ENCODE results near the gene MAB21L4.

Gene MAB21L4

DNA sequence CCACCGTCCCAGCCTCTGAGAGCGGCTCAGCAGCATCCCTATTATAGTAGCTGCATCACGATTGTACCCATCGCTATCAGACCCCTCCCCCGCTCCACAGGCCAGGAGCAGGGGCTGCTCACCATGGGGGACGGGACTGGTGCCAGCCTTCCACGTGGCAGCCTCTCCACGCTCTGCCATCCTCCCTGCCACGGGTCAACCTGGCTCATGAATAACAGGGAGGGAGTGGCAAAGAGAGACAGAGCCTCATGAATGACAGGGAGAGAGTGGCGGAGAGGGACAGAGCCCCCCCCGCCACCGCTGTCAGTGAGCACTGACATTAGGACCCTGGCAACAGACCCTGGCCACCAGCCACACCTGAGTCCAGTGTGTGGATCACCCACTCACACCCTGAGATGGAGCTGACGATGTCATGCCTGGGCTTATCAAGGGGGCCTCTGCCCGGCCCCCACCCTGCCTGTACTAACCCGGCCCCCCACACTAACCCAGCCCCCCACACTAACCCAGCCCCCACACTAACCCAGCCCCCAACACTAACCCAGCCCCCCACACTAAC lies 27.1 kb upstream of the MAB21L4 start:
- no peak for DNase-seq

DNA sequence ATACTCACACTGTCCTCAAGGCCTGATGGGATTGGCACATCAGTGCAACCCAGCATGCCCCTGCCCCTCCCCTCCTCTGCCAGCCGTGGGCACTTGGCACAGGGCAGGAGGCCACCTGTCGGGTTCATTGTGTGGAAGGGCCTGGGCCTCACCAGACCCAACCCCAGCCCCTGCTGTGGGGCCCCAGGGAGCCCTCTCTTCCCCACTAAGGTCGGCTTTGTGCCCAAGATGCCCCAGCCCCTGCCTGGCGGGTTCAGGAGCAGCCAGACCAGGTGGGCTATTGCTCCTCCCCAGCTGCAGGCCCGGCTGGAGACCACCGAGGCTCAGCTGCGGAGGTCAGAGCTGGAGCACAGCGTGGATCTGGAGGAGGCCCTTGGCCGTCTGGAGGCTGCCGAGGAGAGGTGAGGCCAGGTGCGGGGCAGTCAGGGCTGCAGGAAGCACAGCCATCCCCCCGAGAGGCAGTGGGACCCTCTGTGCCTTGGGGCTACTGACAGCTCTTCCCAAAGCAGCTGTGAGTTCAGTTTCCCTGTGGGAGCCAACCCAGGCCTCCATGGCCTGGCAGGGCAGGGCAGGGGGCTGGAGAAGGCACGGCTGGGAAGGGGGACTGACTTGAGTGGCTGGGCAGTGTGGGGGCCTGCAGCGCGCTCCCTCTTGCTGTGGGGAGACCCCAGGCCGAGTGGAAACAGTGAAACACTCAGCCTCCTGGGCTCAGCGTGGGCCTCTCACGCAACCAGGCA lies 26.5 kb upstream of the MAB21L4 start:
- DNase-seq = no peak

DNA sequence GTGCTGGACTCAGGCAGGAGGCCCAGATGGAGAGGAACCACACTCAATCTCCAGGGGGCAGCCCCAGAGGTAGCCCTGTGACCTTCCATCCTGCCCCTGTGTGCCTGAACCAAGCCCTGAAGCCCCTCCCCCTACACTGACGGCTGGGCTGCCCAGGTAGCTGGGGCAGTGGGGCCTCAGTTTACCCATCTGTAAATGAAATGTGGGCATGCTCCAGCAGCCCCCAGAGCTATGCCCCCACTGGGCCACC lies 26.0 kb upstream of the MAB21L4 start:
- DNase-seq = no peak

GRCh38 chr2:240921311-240921994 lies 25.5 kb upstream of the MAB21L4 start:
- DNase-seq = no peak

- no peak for DNase-seq
These were observed 24.9 kb upstream of the MAB21L4 start for GRCh38 chr2:240920783-240921231.

GRCh38 chr2:240919786-240920782 lies 24.1 kb upstream of the MAB21L4 start:
- DNase-seq = no peak

DNA sequence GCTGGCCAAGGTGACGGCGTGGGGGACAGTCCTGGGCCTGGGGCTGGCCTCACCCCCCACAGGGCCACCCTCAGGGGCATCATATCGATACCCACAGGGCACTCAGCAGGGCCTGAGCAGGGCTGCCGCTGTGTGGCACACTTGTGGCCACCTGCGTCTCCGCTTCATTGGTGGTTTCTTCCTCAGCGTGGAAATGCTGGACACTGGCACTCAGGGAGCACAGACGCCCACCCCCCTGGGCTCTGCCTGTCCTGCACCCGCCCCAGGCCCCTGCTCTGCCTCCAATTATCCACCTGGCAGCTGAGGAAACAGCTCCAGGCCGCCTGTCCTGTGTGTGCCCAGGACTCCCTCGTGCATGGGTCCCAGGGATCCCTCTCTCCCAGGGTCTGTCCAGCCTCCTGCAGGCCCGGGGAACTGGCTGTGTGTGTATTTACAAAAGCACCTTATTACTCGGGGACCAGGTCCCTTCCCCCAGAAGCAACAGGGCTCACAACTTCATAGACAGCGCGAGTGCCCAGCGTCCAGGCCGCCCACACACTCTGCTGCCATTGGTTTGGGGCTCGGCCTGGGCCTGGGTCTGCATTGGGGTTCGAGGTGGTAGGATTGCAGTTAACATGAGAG lies 23.3 kb upstream of the MAB21L4 start:
- DNase-seq = no peak

- DNase-seq = no peak
These were observed 22.5 kb upstream of the MAB21L4 start for GRCh38 chr2:240918258-240919091.

GRCh38 chr2:240917684-240918257 lies 21.8 kb upstream of the MAB21L4 start:
- no peak for DNase-seq

- no peak for DNase-seq
These were observed 21.2 kb upstream of the MAB21L4 start for GRCh38 chr2:240917009-240917683.

- no peak for DNase-seq
These were observed 20.6 kb upstream of the MAB21L4 start for GRCh38 chr2:240916571-240917008.

DNA sequence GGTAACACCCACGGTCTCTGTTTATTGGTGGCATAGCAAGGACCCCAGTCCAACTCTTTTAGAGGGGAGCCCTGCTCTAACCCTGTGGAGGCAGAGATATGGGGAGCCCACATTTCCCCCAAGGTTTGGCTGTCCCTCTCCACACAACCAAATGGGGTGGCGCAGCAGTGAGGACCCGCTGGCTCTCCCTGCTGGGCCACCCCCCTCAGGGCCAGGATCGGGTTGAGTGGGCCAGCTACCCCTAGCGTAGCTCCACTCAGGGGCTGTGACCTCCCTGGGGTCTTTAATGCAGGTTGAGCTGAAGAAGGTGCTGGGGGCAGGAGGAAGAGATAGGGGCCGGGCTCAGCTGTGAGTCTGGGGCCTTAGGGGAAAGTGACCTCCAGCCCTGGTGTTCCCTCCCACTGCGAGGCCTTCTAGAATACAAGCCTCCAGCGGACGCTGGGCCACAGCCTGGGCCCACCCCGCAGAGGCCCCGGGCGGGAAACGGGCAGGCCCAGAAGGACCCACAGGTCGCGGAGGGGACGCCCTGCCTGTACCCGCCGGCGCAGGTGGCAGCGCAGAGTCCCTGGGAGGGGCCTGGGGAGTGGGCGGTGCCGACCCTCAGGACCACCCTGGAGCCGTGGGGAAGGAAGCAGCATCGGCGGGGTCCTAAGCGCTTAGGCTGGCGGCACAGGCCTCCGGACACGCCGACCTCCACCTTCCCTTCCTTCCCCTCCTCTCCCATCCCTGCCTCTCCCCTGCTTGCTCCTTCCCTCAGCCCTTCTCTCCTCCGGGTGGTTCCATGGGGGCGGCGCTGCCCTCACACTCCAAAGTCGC lies 19.8 kb upstream of the MAB21L4 start:
- DNase-seq = no peak

GRCh38 chr2:240914645-240915525 lies 18.9 kb upstream of the MAB21L4 start:
- DNase-seq = no peak

DNA sequence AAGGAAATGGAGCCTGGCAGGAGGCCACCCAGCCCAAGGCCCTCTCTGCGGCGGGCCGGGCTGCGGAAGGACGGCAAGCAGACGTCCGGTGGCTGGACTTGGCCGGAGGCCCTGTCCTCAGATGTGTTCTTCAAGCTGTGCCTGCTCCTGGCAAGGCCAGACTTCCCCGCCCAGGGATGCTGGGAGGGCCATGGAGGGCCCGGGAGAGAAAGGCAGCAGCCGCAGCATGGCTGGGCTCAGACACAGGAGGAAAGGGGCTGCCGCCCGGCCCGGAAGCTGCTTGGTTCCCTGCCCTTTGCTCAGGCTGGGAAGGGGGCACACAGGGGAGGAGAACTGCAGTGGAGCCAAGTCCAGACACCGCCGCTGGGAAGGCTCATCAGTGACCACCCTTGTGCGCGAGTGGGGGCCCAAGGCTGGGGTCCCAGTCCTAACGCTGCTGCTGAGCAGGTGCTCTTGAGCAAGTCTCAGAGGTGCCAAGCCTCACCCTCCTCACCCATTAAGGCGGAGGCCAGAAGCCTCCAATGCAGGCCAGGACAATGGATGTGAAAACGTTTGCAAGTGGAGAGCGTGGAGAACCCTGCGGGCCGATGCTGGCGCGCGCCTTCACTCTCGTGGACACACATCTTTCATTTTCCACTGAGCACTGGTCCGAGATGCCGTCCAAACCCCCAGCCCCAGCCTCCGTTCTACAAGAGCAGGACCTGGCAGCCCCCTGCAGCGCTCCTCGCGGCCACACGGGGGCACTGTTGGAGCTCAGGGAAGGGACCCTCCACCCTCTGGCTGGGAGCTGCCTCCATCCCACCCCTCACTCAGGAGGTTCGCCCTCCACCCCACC lies 18.1 kb upstream of the MAB21L4 start:
- peak; percentile 54 for DNase-seq

GRCh38 chr2:240912878-240913809 lies 17.2 kb upstream of the MAB21L4 start:
- DNase-seq = no peak

GRCh38 chr2:240911641-240912265 lies 15.8 kb upstream of the MAB21L4 start:
- no peak for DNase-seq
